HepG2 (cell line): ENCODE results near the gene NCAM2. TPM values are rescaled to one million over a fixed set of nuclear protein-coding genes. Genes with fewer than 3 reads are reported as not detected.

Experiments used
- ATAC-seq: fragments of 200-7000 bp; cut with Tn5 transposase; 3 replicates; pipeline ENCODE4 v1.9.1; 2020; ENCODE audit warnings: mild to moderate bottlenecking, moderate library complexity
- BruUV-seq: library from RNA; stranded (reverse); fragments of 400-500 nt; replicated peaks from 2 replicates; lab custom pipeline; 2021; lab: Mats Ljungman, UMichigan
- CTCF ChIA-PET: fragments of 300-600 bp; formaldehyde crosslinking; extraction: SDS; loops from one replicate; lab custom pipeline; 2021; ENCODE audit warnings: low total read pairs, inconsistent platforms, low intra/inter-chr PET ratio; lab: Yijun Ruan, JAX
- POLR2A ChIA-PET: fragments of 350-600 bp; sonication (Branson Sonifier 250); formaldehyde crosslinking; loops from one replicate; lab custom pipeline; 2020; ENCODE audit warnings: antibody characterized with exemption, inconsistent platforms; lab: Yijun Ruan, JAX
- DNase-seq: peaks from one replicate; pipeline ENCODE4 v3.0.0-alpha.2; 2015; ENCODE audit warnings: low spot score
- FAIRE-seq: peaks from 3 replicates; lab custom pipeline; 2011; peaks lifted over from hg19 to GRCh38; lab: Jason Lieb, UNC
- H2AFZ ChIP-seq: one replicate; pipeline ENCODE4 v1.6.1; 2011; ENCODE audit warnings: low read length, inconsistent platforms
- H3K27ac ChIP-seq: fragments of 300-600 bp; 3 replicates; pipeline ENCODE4 v1.8.0; 2011; ENCODE audit warnings: mixed run types, mild to moderate bottlenecking, mixed read lengths, low read length, inconsistent platforms; ENCODE audit not compliant: insufficient read depth; ENCODE audit errors: extremely low read length
- H3K27me3 ChIP-seq, 2 experiments: fragments of 200-600 bp in 1 of 2; 2 replicates in 1 of 2; 3 replicates in 1 of 2; pipeline versions ENCODE4 v1.6.0 to v1.8.0; 2011; ENCODE audit warnings: low read length in 2 of 2, mild to moderate bottlenecking in 2 of 2, moderate library complexity in 2 of 2, inconsistent platforms in 1 of 2; ENCODE audit not compliant: insufficient read depth in 2 of 2, control insufficient read depth in 1 of 2
- H3K36me3 ChIP-seq, 2 experiments: fragments of 200-600 bp in 1 of 2; replicated peaks in 1 of 2; 2 replicates in 1 of 2; 3 replicates in 1 of 2; pipeline versions ENCODE4 v1.5.1 to v1.8.0; 2011; ENCODE audit warnings: low read length in 2 of 2, inconsistent platforms in 1 of 2; ENCODE audit not compliant: insufficient read depth in 2 of 2, control insufficient read depth in 1 of 2
- H3K4me1 ChIP-seq: 2 replicates; pipeline ENCODE4 v1.5.1; 2012; ENCODE audit warnings: low read length, inconsistent platforms; ENCODE audit not compliant: insufficient read depth
- H3K4me2 ChIP-seq: 2 replicates; pipeline ENCODE4 v1.6.0; 2011; ENCODE audit warnings: low read depth, low read length, inconsistent platforms
- H3K4me3 ChIP-seq, 3 experiments: fragments of 200-600 bp in 1 of 3; sonication (generic), shearing (Covaris generic) in 1 of 3; replicated peaks in 1 of 3; 2 replicates each; pipeline ENCODE4 v1.5.1; 2011 to 2016; ENCODE audit warnings: low read length in 3 of 3, inconsistent platforms in 2 of 3, low read depth in 2 of 3, mild to moderate bottlenecking in 2 of 3, control low read depth in 1 of 3, mixed read lengths in 1 of 3; ENCODE audit not compliant: insufficient read depth in 1 of 3
- H3K79me2 ChIP-seq: one replicate; pipeline ENCODE4 v1.6.1; 2011; ENCODE audit warnings: low read length, inconsistent platforms; ENCODE audit not compliant: insufficient read depth
- H3K9ac ChIP-seq: 2 replicates; pipeline ENCODE4 v1.6.0; 2011; ENCODE audit warnings: mild to moderate bottlenecking, low read depth, low read length, inconsistent platforms; ENCODE audit not compliant: insufficient read depth
- H3K9me3 ChIP-seq: 2 replicates; pipeline ENCODE4 v1.5.1; 2012; ENCODE audit warnings: mild to moderate bottlenecking, low read length
- H4K20me1 ChIP-seq: 2 replicates; pipeline ENCODE4 v1.6.0; 2011; ENCODE audit warnings: inconsistent platforms, mild to moderate bottlenecking, low read length, moderate library complexity; ENCODE audit not compliant: insufficient read depth
- NRL ChIP-seq: sonication (generic); formaldehyde crosslinking; IDR thresholded peaks from 2 replicates; pipeline ENCODE4 v1.5.0; 2020; ENCODE audit warnings: missing genetic modification reagents, mild to moderate bottlenecking, moderate library complexity, borderline replicate concordance
- TCF12 ChIP-seq, 2 experiments: fragments of 450-650 bp in 1 of 2; sonication (generic) in 1 of 2; formaldehyde crosslinking in 1 of 2; IDR thresholded peaks; 2 replicates each; pipeline versions ENCODE4 v1.6.1 to v1.8.0; 2017 to 2022; ENCODE audit warnings: antibody characterized with exemption in 1 of 2, mild to moderate bottlenecking in 1 of 2, missing genetic modification reagents in 1 of 2, moderate library complexity in 1 of 2
- ZFP1 ChIP-seq: IDR thresholded peaks from 2 replicates; pipeline ENCODE4 v1.6.1; 2016
- ZNF432 ChIP-seq: sonication (generic); formaldehyde crosslinking; IDR thresholded peaks from 2 replicates; pipeline ENCODE4 v1.5.0; 2020; ENCODE audit warnings: missing genetic modification reagents, mild to moderate bottlenecking, borderline replicate concordance
- ZNF569 ChIP-seq: sonication (generic); formaldehyde crosslinking; IDR thresholded peaks from 2 replicates; pipeline ENCODE4 v1.5.0; 2020; ENCODE audit warnings: mild to moderate bottlenecking, missing genetic modification reagents, moderate library complexity, borderline replicate concordance
- ZNF790 ChIP-seq: sonication (generic); formaldehyde crosslinking; IDR thresholded peaks from 2 replicates; pipeline ENCODE4 v1.8.0; 2022; ENCODE audit warnings: missing genetic modification reagents, mild to moderate bottlenecking, borderline replicate concordance
- WGBS: methylation state at CpG from one replicate; pipeline ENCODE4 v1.1.6; 2017; ENCODE audit warnings: low lambda C conversion rate; 5-methylcytosine and 5-hydroxymethylcytosine counted together
- in situ Hi-C: cut with HindIII; loops from 2 replicates; pipeline ENCODE4 v1.10.0; 2017; ENCODE audit warnings: low pct_unique_long_range_greater_than_20kb; ENCODE audit not compliant: extremely low pct_ligation_motif_present
- intact Hi-C: fragments of 100-400 bp; cut with micrococcal nuclease; formaldehyde crosslinking; loops from one replicate; pipeline ENCODE4 v1.10.0; 2022; ENCODE audit not compliant: unreplicated experiment
- polyA plus RNA-seq, 8 experiments: library from polyadenylated mRNA; depleted of rRNA in 3 of 8; stranded (reverse) in 7 of 8; unstranded in 1 of 8; fragments of >200 nt; fragmentation: Illumina TruSeq in 4 of 8; extraction: Trizol in 4 of 8; gene quantifications; 2 replicates each; pipeline versions ENCODE4 v1.2.1 to v1.2.3, GENCODE V29; 2011 to 2016; ENCODE audit warnings: low read depth in 4 of 8, missing spikeins in 1 of 8, mixed read lengths in 1 of 8; ENCODE audit not compliant: insufficient read depth in 1 of 8
- total RNA-seq, 5 experiments: library from RNA; depleted of rRNA; stranded (reverse); fragments of >200 nt; fragmentation: Illumina TruSeq; extraction: Trizol; gene quantifications; 2 replicates each; pipeline ENCODE4 v1.2.3, GENCODE V29; 2016; ENCODE audit warnings: low read depth in 1 of 5

NCAM2 gene
- total and polyA plus RNA-seq, 2 of the 13 experiments (the other 11 are each of a cell fraction or from before 2014, with no cell fraction given), result not detected

- H2AFZ ChIP-seq, result no peak overlapping the region
- in situ Hi-C loops, result no loop called here
- no peak for DNase-seq
These were observed 161.2 kb downstream of the NCAM2 start for GRCh38 chr21:21159253-21159899.

DNA sequence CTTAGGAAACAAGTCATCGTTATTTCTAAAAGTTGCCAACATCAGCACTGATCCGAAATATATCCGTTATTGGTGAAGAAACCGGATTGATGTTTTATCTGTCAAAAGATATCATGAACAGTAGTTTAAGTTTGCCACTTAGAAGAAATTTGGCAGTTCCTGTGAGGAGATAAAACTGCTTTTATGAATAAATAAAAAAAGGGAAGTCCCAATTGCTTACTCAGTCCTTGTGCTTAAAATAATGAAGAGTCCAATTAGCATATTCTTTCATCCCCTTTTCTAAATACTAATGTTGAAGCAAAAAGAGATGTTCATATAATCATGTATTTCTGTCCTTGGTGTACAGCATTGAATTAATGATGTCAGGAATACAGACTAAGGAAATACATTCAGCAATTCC, 164.6 kb downstream of the NCAM2 start:
- 0% methylated on average over 4 of the region's 4 CpGs for WGBS
- Histone ChIP-seq H3K79me2 (no peaks in the 10 kb centered on the region), H3K4me2 (no peak overlapping the region), H3K9ac (no peak overlapping the region), H3K9me3 (peaks cover 22% of the 10 kb centered on the region), H4K20me1 (no peaks in the 10 kb centered on the region)
- CTCF ChIA-PET, result no interaction called here
- BruUV-seq, result no TSS peak
- FAIRE-seq (no peak), ATAC-seq (no peak)
- in situ Hi-C loops, result loop anchor here (10.0 kb wide), 1 partner anchor 1632 kb away; no protein-coding TSS in a partner anchor
- intact Hi-C loops, result no loop called here
- no peak for TF ChIP-seq ZNF432 (CRISPR knock-in tag)
- TF ChIP-seq ZNF790, result no peak
- TF ChIP-seq NRL (CRISPR knock-in tag), result no peak
- no peak for TF ChIP-seq ZNF569 (CRISPR knock-in tag)
- TF ChIP-seq TCF12 (IDR thresholded peaks at IDR 0.05), result no peak
- TF ChIP-seq TCF12 (CRISPR knock-in tag; IDR thresholded peaks at IDR 0.05), result no peak
- TF ChIP-seq, all 625 proteins: peak for 0
- Histone ChIP-seq H3K27ac (no peak overlapping the region), H3K4me3 (no peak overlapping the region), H2AFZ (no peak overlapping the region), H3K4me1 (no peaks in the 10 kb centered on the region), H3K36me3 (no peaks in the 10 kb centered on the region), H3K27me3 (no peaks in the 10 kb centered on the region)
- POLR2A ChIA-PET, result no interaction called here
- DNase-seq, result no peak

More at GRCh38 chr21:21159253-21159899, 161.2 kb downstream of the NCAM2 start:
- H3K9me3 ChIP-seq, result peaks cover 20% of the 10 kb centered on the region
- no peaks in the 10 kb centered on the region for H4K20me1 ChIP-seq
- FAIRE-seq (no peak), ATAC-seq (no peak)
- no peaks in the 10 kb centered on the region for H3K79me2 ChIP-seq
- no peak for TF ChIP-seq ZFP1 (CRISPR knock-in tag)
- CTCF ChIA-PET, result no interaction called here
- POLR2A ChIA-PET, result no interaction called here
- no peak overlapping the region for H3K9ac ChIP-seq
- no peaks in the 10 kb centered on the region for H3K36me3 ChIP-seq
- WGBS, result 1% methylated on average over 3 of the region's 3 CpGs
- intact Hi-C loops, result no loop called here
- BruUV-seq, result no TSS peak
- no peaks in the 10 kb centered on the region for H3K4me1 ChIP-seq
- no peak overlapping the region for H3K4me2 ChIP-seq
- H3K27me3 ChIP-seq, result no peaks in the 10 kb centered on the region
- no peak overlapping the region for H3K27ac ChIP-seq
- no peak overlapping the region for H3K4me3 ChIP-seq
